OCI-LY1 (cell line): Measurements from ENCODE around the gene SENP1.

Source experiments
- H2AFZ ChIP-seq: fragments of 200-600 bp; sonication (generic), shearing (Covaris generic); 2 replicates; pipeline ENCODE4 v1.6.0; 2014; ENCODE audit warnings: antibody characterized with exemption, mild to moderate bottlenecking, low read length
- H3F3A ChIP-seq: fragments of 200-600 bp; sonication (generic), shearing (Covaris generic); 2 replicates; pipeline ENCODE4 v1.6.0; 2014; ENCODE audit warnings: mild to moderate bottlenecking, antibody characterized with exemption, low read length, moderate library complexity; ENCODE audit not compliant: insufficient read depth
- H3K27ac ChIP-seq: fragments of 200-600 bp; sonication (generic); 2 replicates; pipeline ENCODE4 v1.5.1; 2014; ENCODE audit warnings: low read length, mixed run types, mild to moderate bottlenecking, low read depth; ENCODE audit not compliant: poor library complexity, severe bottlenecking
- H3K27me3 ChIP-seq: fragments of 200-600 bp; sonication (generic); 2 replicates; pipeline ENCODE4 v1.6.0; 2014; ENCODE audit warnings: antibody characterized with exemption, mild to moderate bottlenecking, low read length, moderate library complexity; ENCODE audit not compliant: insufficient read depth
- H3K36me3 ChIP-seq: fragments of 200-600 bp; sonication (generic); 2 replicates; pipeline ENCODE4 v1.6.1; 2014; ENCODE audit warnings: mild to moderate bottlenecking, antibody characterized with exemption, low read length, moderate library complexity, mixed read lengths; ENCODE audit not compliant: insufficient read depth
- H3K4me1 ChIP-seq: fragments of 200-600 bp; sonication (generic); 2 replicates; pipeline ENCODE4 v1.5.1; 2014; ENCODE audit warnings: mild to moderate bottlenecking, low read length, moderate library complexity; ENCODE audit not compliant: insufficient read depth, severe bottlenecking
- H3K4me2 ChIP-seq: fragments of 200-600 bp; sonication (generic), shearing (Covaris generic); 2 replicates; pipeline ENCODE4 v1.6.1; 2014; ENCODE audit warnings: low read length
- H3K4me3 ChIP-seq: fragments of 200-600 bp; sonication (generic); 2 replicates; pipeline ENCODE4 v1.5.1; 2014; ENCODE audit warnings: low read length, low read depth, mild to moderate bottlenecking, mixed read lengths; ENCODE audit not compliant: poor library complexity, severe bottlenecking
- H3K79me2 ChIP-seq: fragments of 200-600 bp; shearing (Covaris generic); 2 replicates; pipeline ENCODE4 v1.6.1; 2016; ENCODE audit warnings: mixed run types, low read length, mixed read lengths; ENCODE audit not compliant: insufficient read depth
- H3K9ac ChIP-seq: fragments of 200-600 bp; sonication (generic), shearing (Covaris generic); 2 replicates; pipeline ENCODE4 v1.6.1; 2014; ENCODE audit warnings: mild to moderate bottlenecking, low read length, mixed read lengths
- H3K9me2 ChIP-seq: fragments of 200-600 bp; sonication (generic), shearing (Covaris generic); 2 replicates; pipeline ENCODE4 v1.6.1; 2014; ENCODE audit warnings: low read depth, mild to moderate bottlenecking, low read length, mixed read lengths
- H3K9me3 ChIP-seq: fragments of 200-600 bp; shearing (Covaris generic); 2 replicates; pipeline ENCODE4 v1.6.1; 2014; ENCODE audit warnings: low read length, mixed read lengths
- H4K20me1 ChIP-seq: fragments of 200-600 bp; sonication (generic), shearing (Covaris generic); 2 replicates; pipeline ENCODE4 v1.6.0; 2016; ENCODE audit warnings: mild to moderate bottlenecking, low read length; ENCODE audit not compliant: insufficient read depth
- CTCF ChIP-seq: fragments of 200-600 bp; sonication (generic), shearing (Covaris generic); IDR thresholded peaks from 2 replicates; pipeline ENCODE4 v1.5.1; 2017; ENCODE audit warnings: mild to moderate bottlenecking, antibody characterized with exemption, low read length, moderate library complexity, mixed read lengths
- EZH2 ChIP-seq: fragments of 200-600 bp; sonication (generic), shearing (Covaris generic); IDR thresholded peaks from 2 replicates; pipeline ENCODE4 v1.8.0; 2017; ENCODE audit warnings: borderline replicate concordance, mixed run types, mild to moderate bottlenecking, antibody characterized with exemption, low read length, moderate library complexity, mixed read lengths

The SENP1 gene

GRCh38 chr12:48070731-48071130 is 35.1 kb downstream of the SENP1 start:
- no peak overlapping the region for H3K4me2 ChIP-seq
- peaks cover 91% of the 10 kb centered on the region for H3K36me3 ChIP-seq
- H3K9ac ChIP-seq, result no peak overlapping the region
- H3K4me1 ChIP-seq, result no peaks in the 10 kb centered on the region
- H3K9me3 ChIP-seq, result no peaks in the 10 kb centered on the region
- TF ChIP-seq CTCF (no peak), EZH2 (no peak)
- H3K9me2 ChIP-seq, result no peaks in the 10 kb centered on the region
- no peaks in the 10 kb centered on the region for H4K20me1 ChIP-seq
- no peaks in the 10 kb centered on the region for H3K79me2 ChIP-seq
- no peak overlapping the region for H2AFZ ChIP-seq
- H3K27ac ChIP-seq, result no peak overlapping the region
- no peak overlapping the region for H3K4me3 ChIP-seq
- no peaks in the 10 kb centered on the region for H3F3A ChIP-seq
- H3K27me3 ChIP-seq, result no peaks in the 10 kb centered on the region

GRCh38 chr12:48070033-48070432 is 35.8 kb downstream of the SENP1 start:
- Histone ChIP-seq H3K79me2 (no peaks in the 10 kb centered on the region), H3K27ac (no peak overlapping the region), H3F3A (no peaks in the 10 kb centered on the region), H3K27me3 (no peaks in the 10 kb centered on the region), H3K9me3 (no peaks in the 10 kb centered on the region), H3K9me2 (no peaks in the 10 kb centered on the region), H3K4me2 (no peak overlapping the region), H3K4me1 (no peaks in the 10 kb centered on the region), H4K20me1 (no peaks in the 10 kb centered on the region), H3K4me3 (no peak overlapping the region), H2AFZ (no peak overlapping the region), H3K36me3 (peaks cover 93% of the 10 kb centered on the region), H3K9ac (no peak overlapping the region)
- TF ChIP-seq CTCF (no peak), EZH2 (no peak)

GRCh38 chr12:48069241-48069640 is 36.6 kb downstream of the SENP1 start:
- Histone ChIP-seq H3K27me3 (no peaks in the 10 kb centered on the region), H3F3A (no peaks in the 10 kb centered on the region), H3K27ac (no peak overlapping the region), H4K20me1 (no peaks in the 10 kb centered on the region), H3K9me2 (no peaks in the 10 kb centered on the region), H2AFZ (no peak overlapping the region), H3K36me3 (peaks cover 93% of the 10 kb centered on the region), H3K4me1 (no peaks in the 10 kb centered on the region), H3K79me2 (no peaks in the 10 kb centered on the region), H3K4me3 (no peak overlapping the region), H3K4me2 (no peak overlapping the region), H3K9me3 (no peaks in the 10 kb centered on the region), H3K9ac (no peak overlapping the region)
- TF ChIP-seq EZH2 (no peak), CTCF (no peak)
